Vagina (tissue), 2 donors: ENCODE data around the gene PRSS56. TPM values are rescaled to one million over a fixed set of nuclear protein-coding genes. Genes with fewer than 3 reads are reported as not detected.

Source experiments
- DNase-seq, 2 donors: peaks; one replicate each; pipeline ENCODE4 v3.0.0-alpha.2; 2017; ENCODE audit errors: extremely low spot score in 2 of 2
- H3K27ac ChIP-seq: fragments of 200-600 bp; sonication (generic); one replicate; pipeline ENCODE4 v1.5.1; 2019
- H3K27me3 ChIP-seq: fragments of 200-600 bp; sonication (generic); one replicate; pipeline ENCODE4 v1.5.1; 2019
- H3K36me3 ChIP-seq, 2 donors: fragments of 200-600 bp; sonication (generic); one replicate each; pipeline ENCODE4 v1.5.1; 2017 to 2019
- H3K4me1 ChIP-seq: fragments of 200-600 bp; sonication (generic); one replicate; pipeline ENCODE4 v1.5.1; 2019
- H3K4me3 ChIP-seq, 2 donors: fragments of 200-600 bp; sonication (generic); 1 replicate in 1 of 2; 2 replicates in 1 of 2; pipeline ENCODE4 v1.5.1; 2016 to 2019
- H3K9me3 ChIP-seq: fragments of 200-600 bp; sonication (generic); one replicate; pipeline ENCODE4 v1.5.1; 2019
- CTCF ChIP-seq, 3 experiments: fragments of 450-650 bp in 2 of 3; fragments of 200-600 bp in 1 of 3; sonication (generic) in 1 of 3; IDR thresholded peaks; one replicate each; pipeline ENCODE4 v1.5.1; 2017 to 2019; ENCODE audit warnings: antibody characterized with exemption in 3 of 3, mild to moderate bottlenecking in 2 of 3, moderate library complexity in 2 of 3
- POLR2A ChIP-seq, 2 donors: fragments of 450-650 bp; IDR thresholded peaks; one replicate each; pipeline ENCODE4 v1.6.1; 2017; ENCODE audit warnings: antibody characterized with exemption in 2 of 2, mild to moderate bottlenecking in 2 of 2, moderate library complexity in 2 of 2
- POLR2AphosphoS5 ChIP-seq, 2 donors: sonication (generic); formaldehyde crosslinking; IDR thresholded peaks; one replicate each; pipeline ENCODE4 v1.9.0; 2017; ENCODE audit warnings: antibody characterized with exemption in 2 of 2, mild to moderate bottlenecking in 2 of 2, low read depth in 1 of 2; ENCODE audit not compliant: insufficient read depth in 1 of 2
- intact Hi-C: fragments of 100-400 bp; cut with DNase I; formaldehyde crosslinking; loops from one replicate; pipeline ENCODE4 v1.15.1; 2023
- total RNA-seq: library from RNA; depleted of rRNA; stranded (reverse); fragments of >200 nt; gene quantifications from one replicate; pipeline ENCODE4 v1.2.3, GENCODE V29; 2016

The PRSS56 gene
- total RNA-seq, 1 donor from 2014 or later: not detected

DNA sequence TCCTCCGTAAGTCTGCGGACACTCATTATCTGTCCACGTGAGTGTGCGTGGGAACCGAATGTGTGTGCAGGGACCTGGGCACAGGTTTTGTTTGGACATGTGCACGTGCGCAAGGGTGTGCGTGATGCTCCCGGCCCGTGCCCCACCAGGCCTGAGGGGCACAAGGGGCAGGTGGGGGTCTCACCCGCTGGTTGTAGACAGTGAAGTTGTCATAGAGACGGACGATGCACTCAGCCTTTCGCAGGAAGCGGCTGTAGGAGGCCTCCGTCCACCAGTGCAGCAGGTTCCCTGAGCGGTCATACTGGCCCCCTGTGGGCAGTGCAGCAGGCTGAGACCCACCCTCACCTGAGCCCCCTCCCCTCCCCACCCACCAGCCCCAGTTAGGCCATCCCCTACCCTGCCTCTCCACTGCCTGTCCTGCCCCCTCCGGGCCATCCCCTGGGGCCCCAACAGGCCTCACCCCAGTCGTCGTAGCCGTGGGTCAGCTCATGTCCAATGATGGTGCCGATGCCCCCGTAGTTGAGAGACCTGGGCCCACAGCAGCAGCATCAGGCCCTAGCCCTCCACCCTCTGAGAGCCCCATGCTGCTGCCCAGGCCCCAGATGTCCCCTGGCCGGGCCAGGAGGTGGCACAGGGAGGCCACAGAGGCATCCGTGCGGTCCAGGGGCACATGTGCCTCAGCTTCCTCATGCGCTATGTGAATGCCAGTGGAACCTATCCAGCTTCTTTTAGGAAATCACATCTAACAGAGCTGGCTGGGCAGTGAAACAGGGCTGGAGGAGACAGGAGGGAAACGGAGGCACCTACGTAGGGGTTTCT, 38.7 kb upstream of the PRSS56 start:
- peaks cover 1% of the 10 kb centered on the region for H3K4me1 ChIP-seq
- H3K9me3 ChIP-seq: no peaks in the 10 kb centered on the region
- intact Hi-C loops: no loop called here
- no peaks in the 10 kb centered on the region for H3K36me3 ChIP-seq
- no peak overlapping the region for H3K27ac ChIP-seq
- DNase-seq: no peak
- TF ChIP-seq POLR2A (IDR thresholded peaks at IDR 0.05) (no peak), POLR2AphosphoS5 (IDR thresholded peaks at IDR 0.05; ENCODE audit: insufficient read depth in 1 of 2, low read depth in 1 of 2) (no peak), CTCF (IDR thresholded peaks at IDR 0.05) (no peak)
- no peak overlapping the region for H3K4me3 ChIP-seq
- H3K27me3 ChIP-seq: peaks cover 14% of the 10 kb centered on the region

DNA sequence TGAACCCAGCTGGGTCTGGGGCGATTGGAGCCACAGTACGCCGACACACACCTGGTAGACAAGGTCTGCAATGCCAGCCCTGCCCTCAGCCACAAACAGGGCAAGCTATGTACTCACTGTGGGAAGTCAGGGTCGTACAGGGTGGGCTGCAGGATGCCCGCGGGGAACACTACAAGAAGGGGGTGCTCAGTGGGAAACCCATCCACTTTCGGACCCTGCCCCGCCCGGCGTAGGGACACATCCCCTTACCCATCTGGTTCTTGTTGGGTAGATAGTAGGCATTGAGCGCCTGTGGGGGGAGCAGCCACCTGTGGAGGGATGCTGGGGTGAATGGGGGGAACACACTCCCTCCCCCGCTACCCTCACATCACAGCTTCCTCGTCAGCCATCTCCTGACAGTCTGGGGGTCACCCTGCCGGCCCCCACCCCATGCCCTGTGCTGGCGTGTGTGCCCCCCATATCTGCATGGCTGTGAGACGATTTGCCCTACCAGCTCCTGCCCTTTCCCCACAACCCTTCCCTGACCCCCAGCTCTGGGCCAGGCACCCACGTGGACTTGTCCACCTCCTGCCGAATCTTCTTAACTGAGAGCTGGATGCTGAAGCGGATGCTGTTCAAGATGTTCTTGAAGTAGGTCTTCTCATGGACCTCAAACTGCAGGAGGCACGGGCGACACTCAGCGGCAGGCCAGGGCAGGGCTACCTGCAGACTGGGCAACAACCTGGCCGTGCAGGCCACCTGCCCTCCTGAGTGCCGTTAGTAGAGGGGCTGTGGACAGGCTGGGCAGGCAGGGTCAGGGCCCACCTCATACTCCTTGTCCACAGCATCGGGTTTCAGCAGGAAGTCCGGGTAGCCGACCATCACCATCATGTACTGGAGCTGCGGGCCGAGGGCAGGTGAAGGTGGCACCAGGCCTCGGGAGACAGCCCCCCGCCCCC, 37.6 kb upstream of the PRSS56 start:
- intact Hi-C loops: no loop called here
- Histone ChIP-seq H3K27me3 (peaks cover 21% of the 10 kb centered on the region), H3K9me3 (no peaks in the 10 kb centered on the region), H3K27ac (no peak overlapping the region), H3K4me3 (no peak overlapping the region), H3K4me1 (peaks cover 10% of the 10 kb centered on the region), H3K36me3 (no peaks in the 10 kb centered on the region)
- no peak for DNase-seq
- TF ChIP-seq POLR2A (IDR thresholded peaks at IDR 0.05): no peak
- no peak for TF ChIP-seq POLR2AphosphoS5 (IDR thresholded peaks at IDR 0.05; ENCODE audit: insufficient read depth in 1 of 2, low read depth in 1 of 2)
- TF ChIP-seq CTCF (IDR thresholded peaks at IDR 0.05): no peak

- Histone ChIP-seq H3K36me3 (no peaks in the 10 kb centered on the region), H3K4me1 (peaks cover 10% of the 10 kb centered on the region), H3K27ac (no peak overlapping the region), H3K27me3 (peaks cover 21% of the 10 kb centered on the region), H3K4me3 (no peak overlapping the region), H3K9me3 (no peaks in the 10 kb centered on the region)
- intact Hi-C loops: no loop called here
- TF ChIP-seq POLR2AphosphoS5 (IDR thresholded peaks at IDR 0.05; ENCODE audit: insufficient read depth in 1 of 2, low read depth in 1 of 2) (no peak), POLR2A (IDR thresholded peaks at IDR 0.05) (no peak), CTCF (IDR thresholded peaks at IDR 0.05) (no peak)
- no peak for DNase-seq
Measured at GRCh38 chr2:232483311-232483922, 36.8 kb upstream of the PRSS56 start.

DNA sequence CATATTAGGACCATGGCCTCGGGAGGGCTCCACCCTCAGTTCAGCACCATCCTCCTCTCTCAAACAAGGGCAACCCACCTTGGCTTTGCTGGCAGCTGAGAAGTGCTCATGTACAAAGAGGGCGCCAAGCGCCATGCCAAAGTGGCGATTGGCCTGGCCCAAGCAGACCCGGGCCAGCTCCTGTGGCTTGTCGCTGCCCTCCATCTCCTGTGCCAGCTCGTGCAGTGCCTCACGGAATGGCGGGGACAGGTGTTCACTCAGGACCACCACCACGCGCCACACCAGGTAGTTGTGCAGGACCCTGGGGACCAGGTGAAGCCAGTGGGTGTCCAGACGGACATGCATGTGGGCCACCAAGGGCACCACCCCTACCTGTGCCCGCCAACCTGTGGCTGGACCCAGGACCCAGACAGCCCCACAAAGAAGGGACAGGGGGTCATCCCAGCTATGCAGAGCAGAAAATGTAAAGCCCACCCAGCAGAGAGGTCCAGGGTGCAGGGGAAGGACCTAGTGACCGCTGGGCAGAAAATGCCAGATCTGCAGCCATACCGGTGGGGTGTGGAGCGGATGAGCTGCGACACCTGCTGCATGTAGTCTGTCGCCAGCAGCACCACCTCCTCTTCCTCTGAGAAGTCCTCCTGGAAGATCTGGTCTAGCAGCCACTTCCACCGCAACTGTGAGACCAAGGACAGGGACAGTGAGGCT, 36.1 kb upstream of the PRSS56 start:
- H3K4me3 ChIP-seq: no peak overlapping the region
- H3K4me1 ChIP-seq: peaks cover 10% of the 10 kb centered on the region
- no peaks in the 10 kb centered on the region for H3K9me3 ChIP-seq
- H3K27ac ChIP-seq: no peak overlapping the region
- intact Hi-C loops: no loop called here
- H3K36me3 ChIP-seq: no peaks in the 10 kb centered on the region
- TF ChIP-seq CTCF (IDR thresholded peaks at IDR 0.05): no peak
- no peak for TF ChIP-seq POLR2AphosphoS5 (IDR thresholded peaks at IDR 0.05; ENCODE audit: insufficient read depth in 1 of 2, low read depth in 1 of 2)
- no peak for TF ChIP-seq POLR2A (IDR thresholded peaks at IDR 0.05)
- peaks cover 21% of the 10 kb centered on the region for H3K27me3 ChIP-seq
- DNase-seq: no peak
